Loucy (cell line): ENCODE data around the gene BCDIN3D.

Source experiments
- H2AFZ ChIP-seq: fragments of 200-600 bp; sonication (generic); 2 replicates; pipeline ENCODE4 v1.6.0; 2016; ENCODE audit warnings: antibody characterized with exemption, mild to moderate bottlenecking, low read length, moderate library complexity
- H3F3A ChIP-seq: fragments of 200-600 bp; 2 replicates; pipeline ENCODE4 v1.6.0; 2016; ENCODE audit warnings: antibody characterized with exemption, low read depth, mild to moderate bottlenecking
- H3K27me3 ChIP-seq: fragments of 200-600 bp; sonication (generic); 2 replicates; pipeline ENCODE4 v1.6.1; 2014; ENCODE audit warnings: low read length, mild to moderate bottlenecking; ENCODE audit not compliant: insufficient read depth, poor library complexity, severe bottlenecking
- H3K36me3 ChIP-seq: fragments of 200-600 bp; sonication (generic); 2 replicates; pipeline ENCODE4 v1.6.1; 2016; ENCODE audit warnings: low read length; ENCODE audit not compliant: insufficient read depth
- H3K4me1 ChIP-seq: fragments of 200-600 bp; sonication (generic); 2 replicates; pipeline ENCODE4 v1.5.1; 2014; ENCODE audit warnings: low read length, mild to moderate bottlenecking; ENCODE audit not compliant: insufficient read depth, poor library complexity, severe bottlenecking
- H3K4me2 ChIP-seq: fragments of 200-600 bp; sonication (generic); 2 replicates; pipeline ENCODE4 v1.6.0; 2014; ENCODE audit warnings: antibody characterized with exemption, low read length, low read depth, mild to moderate bottlenecking; ENCODE audit not compliant: poor library complexity, severe bottlenecking
- H3K4me3 ChIP-seq: fragments of 200-600 bp; sonication (generic); 2 replicates; pipeline ENCODE4 v1.5.1; 2014; ENCODE audit warnings: low read length, mild to moderate bottlenecking, mixed read lengths; ENCODE audit not compliant: poor library complexity, severe bottlenecking
- H3K79me2 ChIP-seq: fragments of 200-600 bp; sonication (generic); 2 replicates; pipeline ENCODE4 v1.6.1; 2014; ENCODE audit warnings: low read length; ENCODE audit not compliant: insufficient read depth
- H3K9ac ChIP-seq: fragments of 200-600 bp; sonication (generic); 2 replicates; pipeline ENCODE4 v1.6.0; 2014; ENCODE audit warnings: mild to moderate bottlenecking, low read depth, low read length, moderate library complexity; ENCODE audit not compliant: poor library complexity, severe bottlenecking
- H3K9me2 ChIP-seq: fragments of 200-600 bp; sonication (generic); replicated peaks from 2 replicates; pipeline ENCODE4 v1.6.1; 2016; ENCODE audit warnings: low read depth, low read length, mixed read lengths
- H3K9me3 ChIP-seq: fragments of 200-600 bp; sonication (generic); 2 replicates; pipeline ENCODE4 v1.6.1; 2014; ENCODE audit warnings: mild to moderate bottlenecking, antibody characterized with exemption, low read length, low read depth; ENCODE audit not compliant: insufficient read depth
- H4K20me1 ChIP-seq: fragments of 200-600 bp; sonication (generic); 2 replicates; pipeline ENCODE4 v1.6.0; 2014; ENCODE audit warnings: antibody characterized with exemption, low read length, mild to moderate bottlenecking; ENCODE audit not compliant: insufficient read depth, poor library complexity, severe bottlenecking
- EZH2phosphoT487 ChIP-seq: fragments of 200-600 bp; IDR thresholded peaks from 2 replicates; pipeline ENCODE4 v1.6.1; 2018; ENCODE audit warnings: antibody characterized with exemption, mild to moderate bottlenecking, moderate library complexity, borderline replicate concordance
- TF ChIP-seq, protein P1 (sequence below): fragments of 200-600 bp; sonication (generic); conservative IDR thresholded peaks from 2 replicates; pipeline ENCODE4 v1.5.1; 2014; ENCODE audit warnings: mild to moderate bottlenecking, antibody characterized with exemption, low read length

Gene BCDIN3D

GRCh38 chr12:49806877-49807276 lies 36.0 kb downstream of the BCDIN3D start:
- Histone ChIP-seq H3K9ac (no peak overlapping the region), H4K20me1 (no peaks in the 10 kb centered on the region), H3K4me2 (no peak overlapping the region), H3K27me3 (no peaks in the 10 kb centered on the region), H3F3A (no peaks in the 10 kb centered on the region), H3K4me3 (no peak overlapping the region), H2AFZ (no peak overlapping the region), H3K9me2 (no peaks in the 10 kb centered on the region), H3K79me2 (peaks cover 6% of the 10 kb centered on the region; the same call in 1 of the 2 replicates), H3K4me1 (peaks cover 6% of the 10 kb centered on the region), H3K36me3 (peaks cover 33% of the 10 kb centered on the region; the same call in 1 of the 2 replicates), H3K9me3 (no peaks in the 10 kb centered on the region)
- TF ChIP-seq, protein P1, sequence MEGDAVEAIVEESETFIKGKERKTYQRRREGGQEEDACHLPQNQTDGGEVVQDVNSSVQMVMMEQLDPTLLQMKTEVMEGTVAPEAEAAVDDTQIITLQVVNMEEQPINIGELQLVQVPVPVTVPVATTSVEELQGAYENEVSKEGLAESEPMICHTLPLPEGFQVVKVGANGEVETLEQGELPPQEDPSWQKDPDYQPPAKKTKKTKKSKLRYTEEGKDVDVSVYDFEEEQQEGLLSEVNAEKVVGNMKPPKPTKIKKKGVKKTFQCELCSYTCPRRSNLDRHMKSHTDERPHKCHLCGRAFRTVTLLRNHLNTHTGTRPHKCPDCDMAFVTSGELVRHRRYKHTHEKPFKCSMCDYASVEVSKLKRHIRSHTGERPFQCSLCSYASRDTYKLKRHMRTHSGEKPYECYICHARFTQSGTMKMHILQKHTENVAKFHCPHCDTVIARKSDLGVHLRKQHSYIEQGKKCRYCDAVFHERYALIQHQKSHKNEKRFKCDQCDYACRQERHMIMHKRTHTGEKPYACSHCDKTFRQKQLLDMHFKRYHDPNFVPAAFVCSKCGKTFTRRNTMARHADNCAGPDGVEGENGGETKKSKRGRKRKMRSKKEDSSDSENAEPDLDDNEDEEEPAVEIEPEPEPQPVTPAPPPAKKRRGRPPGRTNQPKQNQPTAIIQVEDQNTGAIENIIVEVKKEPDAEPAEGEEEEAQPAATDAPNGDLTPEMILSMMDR: no peak
- no peak for TF ChIP-seq EZH2phosphoT487

- Histone ChIP-seq H3K9me3 (no peaks in the 10 kb centered on the region), H3K4me2 (no peak overlapping the region), H3K79me2 (peaks cover 6% of the 10 kb centered on the region; the same call in 1 of the 2 replicates), H3K4me3 (no peak overlapping the region), H2AFZ (no peak overlapping the region), H3F3A (no peaks in the 10 kb centered on the region), H3K36me3 (peaks cover 38% of the 10 kb centered on the region; the same call in 1 of the 2 replicates), H4K20me1 (no peaks in the 10 kb centered on the region), H3K9ac (no peak overlapping the region), H3K4me1 (peaks cover under 1% of the 10 kb centered on the region), H3K27me3 (no peaks in the 10 kb centered on the region), H3K9me2 (no peaks in the 10 kb centered on the region)
- TF ChIP-seq, protein P1: no peak
- TF ChIP-seq EZH2phosphoT487: no peak
These were observed 36.5 kb downstream of the BCDIN3D start for GRCh38 chr12:49806321-49806813.

- Histone ChIP-seq H3K9me2 (no peaks in the 10 kb centered on the region), H3K27me3 (no peaks in the 10 kb centered on the region), H3K9ac (no peak overlapping the region), H4K20me1 (no peaks in the 10 kb centered on the region), H3K4me3 (no peak overlapping the region), H3K79me2 (peaks cover 6% of the 10 kb centered on the region; the same call in 1 of the 2 replicates), H3K4me1 (no peaks in the 10 kb centered on the region), H3K36me3 (peaks cover 46% of the 10 kb centered on the region; the same call in 1 of the 2 replicates), H3K4me2 (no peak overlapping the region), H3K9me3 (no peaks in the 10 kb centered on the region), H2AFZ (no peak overlapping the region), H3F3A (no peaks in the 10 kb centered on the region)
- TF ChIP-seq, protein P1: no peak
These were observed 37.5 kb downstream of the BCDIN3D start for GRCh38 chr12:49805409-49805808.
